ENCODE results near the gene SCN3A.

Gene SCN3A

GRCh38 chr2:165198181-165198580, 5.7 kb downstream of the SCN3A start:
- no peaks in the 10 kb centered on the region for H3K9me3 ChIP-seq
- H3K4me3 ChIP-seq (ENCODE audit: low read depth, low read length) = no peak overlapping the region
- no peaks in the 10 kb centered on the region for H3K27me3 ChIP-seq
- no peaks in the 10 kb centered on the region for H3K4me1 ChIP-seq
- DNase-seq = no peak
- H3K36me3 ChIP-seq = no peaks in the 10 kb centered on the region
- TF ChIP-seq, protein P1, sequence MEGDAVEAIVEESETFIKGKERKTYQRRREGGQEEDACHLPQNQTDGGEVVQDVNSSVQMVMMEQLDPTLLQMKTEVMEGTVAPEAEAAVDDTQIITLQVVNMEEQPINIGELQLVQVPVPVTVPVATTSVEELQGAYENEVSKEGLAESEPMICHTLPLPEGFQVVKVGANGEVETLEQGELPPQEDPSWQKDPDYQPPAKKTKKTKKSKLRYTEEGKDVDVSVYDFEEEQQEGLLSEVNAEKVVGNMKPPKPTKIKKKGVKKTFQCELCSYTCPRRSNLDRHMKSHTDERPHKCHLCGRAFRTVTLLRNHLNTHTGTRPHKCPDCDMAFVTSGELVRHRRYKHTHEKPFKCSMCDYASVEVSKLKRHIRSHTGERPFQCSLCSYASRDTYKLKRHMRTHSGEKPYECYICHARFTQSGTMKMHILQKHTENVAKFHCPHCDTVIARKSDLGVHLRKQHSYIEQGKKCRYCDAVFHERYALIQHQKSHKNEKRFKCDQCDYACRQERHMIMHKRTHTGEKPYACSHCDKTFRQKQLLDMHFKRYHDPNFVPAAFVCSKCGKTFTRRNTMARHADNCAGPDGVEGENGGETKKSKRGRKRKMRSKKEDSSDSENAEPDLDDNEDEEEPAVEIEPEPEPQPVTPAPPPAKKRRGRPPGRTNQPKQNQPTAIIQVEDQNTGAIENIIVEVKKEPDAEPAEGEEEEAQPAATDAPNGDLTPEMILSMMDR (IDR thresholded peaks at IDR 0.05; ENCODE audit: low read depth, low read length) = no peak

- TF ChIP-seq, protein P1 (IDR thresholded peaks at IDR 0.05; ENCODE audit: low read depth, low read length) = no peak
- Histone ChIP-seq H3K27me3 (no peaks in the 10 kb centered on the region), H3K4me3 (ENCODE audit: low read depth, low read length) (no peak overlapping the region), H3K9me3 (no peaks in the 10 kb centered on the region), H3K36me3 (no peaks in the 10 kb centered on the region), H3K4me1 (no peaks in the 10 kb centered on the region)
- no peak for DNase-seq
Observed at GRCh38 chr2:165197346-165197745, 6.5 kb downstream of the SCN3A start.

DNA sequence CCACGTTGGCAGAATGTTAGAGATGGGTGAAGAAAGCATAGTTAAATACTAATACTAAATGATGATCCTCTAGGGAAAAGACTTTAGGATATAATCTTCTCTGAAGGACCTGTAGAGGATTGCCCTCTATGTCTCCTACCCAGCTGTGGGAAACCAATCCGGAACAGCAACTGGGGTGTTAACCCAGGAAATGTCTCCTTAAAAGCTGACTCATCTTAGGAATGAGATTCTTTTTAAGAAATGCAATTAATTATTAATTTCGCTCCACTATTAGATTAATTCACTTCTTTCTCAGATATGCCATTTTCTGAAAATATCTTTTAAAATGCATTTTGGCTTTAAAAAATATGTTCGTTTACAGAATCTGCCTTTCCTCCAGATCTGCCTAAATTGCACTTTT, 7.4 kb downstream of the SCN3A start:
- no peaks in the 10 kb centered on the region for H3K36me3 ChIP-seq
- TF ChIP-seq, protein P1 (IDR thresholded peaks at IDR 0.05; ENCODE audit: low read depth, low read length) = no peak
- H3K4me1 ChIP-seq = no peaks in the 10 kb centered on the region

DNA sequence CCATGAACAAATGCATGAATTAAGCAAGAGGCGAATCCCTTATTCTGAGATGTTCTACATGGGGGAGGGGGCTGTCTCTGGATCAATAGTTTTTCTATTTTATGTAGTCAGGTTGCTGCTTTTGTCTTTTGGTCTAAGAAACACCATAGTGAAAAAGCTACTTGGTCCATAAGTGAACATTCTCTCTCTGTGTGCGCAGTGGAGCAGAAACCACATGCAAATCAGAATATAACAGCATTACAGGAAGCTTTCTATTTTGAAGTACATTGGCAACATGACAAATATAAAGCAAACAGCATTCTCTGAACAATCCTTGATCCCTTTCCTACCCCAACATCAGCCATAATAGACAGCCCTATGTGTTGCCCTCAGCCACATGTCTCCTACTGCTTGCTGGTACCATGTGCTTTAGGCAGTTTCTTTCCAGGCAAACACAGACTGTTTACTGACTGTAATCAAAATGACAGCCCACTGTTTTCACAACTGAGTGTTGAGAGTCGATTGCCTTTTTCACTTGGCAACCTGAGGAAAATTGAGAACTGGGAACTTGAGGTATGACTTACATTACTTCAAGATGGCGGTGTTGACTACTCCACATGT, 10.6 kb downstream of the SCN3A start:
- Histone ChIP-seq H3K36me3 (no peaks in the 10 kb centered on the region), H3K4me3 (ENCODE audit: low read depth, low read length) (no peak overlapping the region), H3K4me1 (no peaks in the 10 kb centered on the region), H3K9me3 (no peaks in the 10 kb centered on the region), H3K27me3 (no peaks in the 10 kb centered on the region)
- no peak for DNase-seq
- TF ChIP-seq, protein P1 (IDR thresholded peaks at IDR 0.05; ENCODE audit: low read depth, low read length) = no peak

More for the DNA sequence above, 7.4 kb downstream of the SCN3A start:
- H3K27me3 ChIP-seq = no peaks in the 10 kb centered on the region
- no peak for DNase-seq
- no peak overlapping the region for H3K4me3 ChIP-seq (ENCODE audit: low read depth, low read length)
- H3K9me3 ChIP-seq = no peaks in the 10 kb centered on the region

DNA sequence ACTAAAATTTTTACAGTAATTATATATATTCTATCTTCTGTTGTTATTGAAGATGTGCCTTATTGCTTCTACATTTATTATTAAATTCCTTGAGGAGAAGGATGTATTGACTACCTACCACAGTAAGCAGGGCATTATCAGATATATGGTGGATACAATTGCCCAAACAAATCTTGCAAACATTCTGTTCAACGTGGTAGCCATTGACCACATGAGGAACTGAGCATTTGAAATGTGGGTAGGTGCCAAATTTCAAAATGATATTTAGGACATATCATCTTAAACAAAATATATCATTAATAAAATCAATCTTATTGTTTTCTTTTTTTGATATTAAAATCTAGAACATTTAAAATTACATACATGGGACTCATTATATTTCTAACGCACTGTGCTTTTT, 11.1 kb downstream of the SCN3A start:
- DNase-seq = no peak

GRCh38 chr2:165191096-165191728, 12.6 kb downstream of the SCN3A start:
- DNase-seq = no peak
- H3K36me3 ChIP-seq = no peaks in the 10 kb centered on the region
- no peak overlapping the region for H3K4me3 ChIP-seq (ENCODE audit: low read depth, low read length)
- H3K9me3 ChIP-seq = no peaks in the 10 kb centered on the region
- H3K27me3 ChIP-seq = no peaks in the 10 kb centered on the region
- TF ChIP-seq, protein P1 (IDR thresholded peaks at IDR 0.05; ENCODE audit: low read depth, low read length) = no peak
- H3K4me1 ChIP-seq = no peaks in the 10 kb centered on the region

More for the DNA sequence above, 11.1 kb downstream of the SCN3A start:
- Histone ChIP-seq H3K4me3 (ENCODE audit: low read depth, low read length) (no peak overlapping the region), H3K4me1 (no peaks in the 10 kb centered on the region), H3K27me3 (no peaks in the 10 kb centered on the region), H3K36me3 (no peaks in the 10 kb centered on the region), H3K9me3 (no peaks in the 10 kb centered on the region)
- TF ChIP-seq, protein P1 (IDR thresholded peaks at IDR 0.05; ENCODE audit: low read depth, low read length) = no peak

Measured in BE2C (cell line).